Fibroblast of pulmonary artery (primary cell): Measurements from ENCODE around the gene VCAN.
A peak's percentile ranks its signal among the peaks of the same experiment; 100 is the strongest.

ENCODE experiments used
- DNase-seq: peaks from one replicate; pipeline ENCODE4 v3.0.0-alpha.2; 2010; ENCODE audit warnings: low read depth
- H3K4me3 ChIP-seq: replicated peaks from 2 replicates; pipeline ENCODE4 v1.5.1; 2011; ENCODE audit warnings: low read depth, mild to moderate bottlenecking, control low read depth, low read length, moderate library complexity
- CTCF ChIP-seq: IDR thresholded peaks from 2 replicates; pipeline ENCODE4 v1.5.1; 2011; ENCODE audit warnings: mild to moderate bottlenecking, control low read depth, low read length, inconsistent platforms; ENCODE audit errors: missing control alignments

VCAN gene

GRCh38 chr5:83540105-83540504 lies 68.6 kb downstream of the VCAN start:
- DNase-seq = no peak
- no peak for TF ChIP-seq CTCF
- no peak overlapping the region for H3K4me3 ChIP-seq

GRCh38 chr5:83540783-83541182 lies 69.2 kb downstream of the VCAN start:
- H3K4me3 ChIP-seq = no peak overlapping the region
- DNase-seq = no peak
- no peak for TF ChIP-seq CTCF

- DNase-seq = no peak
- no peak overlapping the region for H3K4me3 ChIP-seq
- TF ChIP-seq CTCF = no peak
Observed at GRCh38 chr5:83542839-83543238, 71.3 kb downstream of the VCAN start.

GRCh38 chr5:83543898-83544297 lies 72.4 kb downstream of the VCAN start:
- TF ChIP-seq CTCF = no peak
- H3K4me3 ChIP-seq = no peak overlapping the region
- DNase-seq = no peak

- no peak for DNase-seq
- no peak overlapping the region for H3K4me3 ChIP-seq
- no peak for TF ChIP-seq CTCF
Observed at GRCh38 chr5:83547161-83547560, 75.6 kb downstream of the VCAN start.

GRCh38 chr5:83547889-83548288 lies 76.3 kb downstream of the VCAN start:
- DNase-seq = no peak
- no peak overlapping the region for H3K4me3 ChIP-seq
- TF ChIP-seq CTCF = no peak

GRCh38 chr5:83548581-83548980 lies 77.0 kb downstream of the VCAN start:
- peak; percentile 46 for DNase-seq
- no peak for TF ChIP-seq CTCF
- no peak overlapping the region for H3K4me3 ChIP-seq
